Neural progenitor cell (in vitro differentiated cells): ENCODE measurements around the gene VMP1. TPM values are rescaled to one million over a fixed set of nuclear protein-coding genes. Genes with fewer than 3 reads are reported as not detected.
"Not testable (repeated sequence)": the region's sequence is repeated elsewhere in the genome, so short reads cannot be mapped to it uniquely, and the experiment has no call there.

Source experiments
- DNase-seq: peaks from one replicate; pipeline ENCODE4 v3.0.0-alpha.2; 2016; ENCODE audit warnings: low spot score
- H2AFZ ChIP-seq: fragments of 200-600 bp; sonication (generic); replicated peaks from 2 replicates; pipeline ENCODE4 v1.6.1; 2016; ENCODE audit warnings: antibody characterized with exemption
- H3F3A ChIP-seq: fragments of 200-600 bp; sonication (generic); 2 replicates; pipeline ENCODE4 v1.6.1; 2016; ENCODE audit warnings: antibody characterized with exemption, low read depth
- H3K27ac ChIP-seq: fragments of 200-600 bp; sonication (generic); 2 replicates; pipeline ENCODE4 v1.5.1; 2016; ENCODE audit warnings: mild to moderate bottlenecking
- H3K27me3 ChIP-seq: fragments of 200-600 bp; sonication (generic); 2 replicates; pipeline ENCODE4 v1.6.1; 2016; ENCODE audit warnings: mild to moderate bottlenecking, moderate library complexity
- H3K36me3 ChIP-seq: fragments of 200-600 bp; sonication (generic); 2 replicates; pipeline ENCODE4 v1.5.1; 2016
- H3K4me1 ChIP-seq: fragments of 200-600 bp; sonication (generic); 2 replicates; pipeline ENCODE4 v1.6.1; 2016; ENCODE audit warnings: mixed run types
- H3K4me2 ChIP-seq: fragments of 200-600 bp; sonication (generic); 2 replicates; pipeline ENCODE4 v1.6.1; 2016
- H3K4me3 ChIP-seq: fragments of 200-600 bp; sonication (generic); 2 replicates; pipeline ENCODE4 v1.5.1; 2016
- H3K79me2 ChIP-seq: fragments of 200-600 bp; sonication (generic); 2 replicates; pipeline ENCODE4 v1.6.1; 2016; ENCODE audit warnings: low read depth
- H3K9ac ChIP-seq: fragments of 200-600 bp; sonication (generic); 2 replicates; pipeline ENCODE4 v1.6.1; 2016
- H3K9me3 ChIP-seq: fragments of 200-600 bp; sonication (generic); 2 replicates; pipeline ENCODE4 v1.5.1; 2016; ENCODE audit warnings: low read depth
- H4K20me1 ChIP-seq: fragments of 200-600 bp; sonication (generic); 2 replicates; pipeline ENCODE4 v1.6.1; 2016; ENCODE audit warnings: low read depth
- H3K27ac Mint-ChIP-seq: 3 replicates; pipeline ENCODE4 v1.8.0; 2021; ENCODE audit warnings: mixed read lengths
- H3K27me3 Mint-ChIP-seq: 2 replicates; pipeline ENCODE4 v1.8.0; 2022; ENCODE audit warnings: low read depth, mild to moderate bottlenecking, inconsistent platforms, moderate library complexity, mixed read lengths; ENCODE audit not compliant: insufficient read depth
- H3K36me3 Mint-ChIP-seq: 3 replicates; pipeline ENCODE4 v1.8.0; 2021; ENCODE audit warnings: mixed read lengths
- H3K4me1 Mint-ChIP-seq: 3 replicates; pipeline ENCODE4 v1.8.0; 2021; ENCODE audit warnings: mixed read lengths
- H3K4me3 Mint-ChIP-seq: 3 replicates; pipeline ENCODE4 v1.8.0; 2021; ENCODE audit warnings: mild to moderate bottlenecking, moderate library complexity, mixed read lengths
- H3K9me3 Mint-ChIP-seq: 3 replicates; pipeline ENCODE4 v1.8.0; 2020; ENCODE audit warnings: mixed read lengths
- CTCF ChIP-seq: fragments of 200-600 bp; sonication (generic); IDR thresholded peaks from 2 replicates; pipeline ENCODE4 v1.5.1; 2017; ENCODE audit warnings: antibody characterized with exemption, mild to moderate bottlenecking
- EZH2 ChIP-seq: fragments of 200-600 bp; sonication (generic); IDR thresholded peaks from 2 replicates; pipeline ENCODE4 v1.6.1; 2017; ENCODE audit warnings: antibody characterized with exemption, mild to moderate bottlenecking, moderate library complexity
- EZH2phosphoT487 ChIP-seq: fragments of 200-600 bp; sonication (generic); IDR thresholded peaks from 2 replicates; pipeline ENCODE4 v1.6.1; 2017; ENCODE audit warnings: antibody characterized with exemption
- total RNA-seq: library from RNA; depleted of rRNA; stranded (reverse); fragments of >200 nt; gene quantifications from 2 replicates; pipeline ENCODE4 v1.2.3, GENCODE V29; 2015; ENCODE audit warnings: low replicate concordance

The VMP1 gene
- total RNA-seq, 1 donor from 2014 or later = 62.1 TPM

- Histone ChIP-seq H3K9me3 (no peaks in the 10 kb centered on the region), H3K4me1 (peaks cover 10% of the 10 kb centered on the region), H2AFZ (no peak overlapping the region), H3F3A (no peaks in the 10 kb centered on the region), H3K9ac (no peak overlapping the region), H3K79me2 (no peaks in the 10 kb centered on the region), H4K20me1 (no peaks in the 10 kb centered on the region), H3K4me2 (no peak overlapping the region), H3K27me3 (no peaks in the 10 kb centered on the region), H3K4me3 (no peak overlapping the region), H3K36me3 (no peaks in the 10 kb centered on the region), H3K27ac (no peak overlapping the region)
- Mint-ChIP-seq H3K36me3 (peaks cover 13% of the 10 kb centered on the region), H3K27ac (no peak overlapping the region), H3K27me3 (no peaks in the 10 kb centered on the region), H3K4me1 (peaks cover 31% of the 10 kb centered on the region), H3K4me3 (no peak overlapping the region), H3K9me3 (peaks cover 7% of the 10 kb centered on the region)
- no peak for TF ChIP-seq EZH2
- TF ChIP-seq CTCF = no peak
- TF ChIP-seq EZH2phosphoT487 = no peak
- no peak for DNase-seq
Observed at GRCh38 chr17:59757470-59757869, 50.0 kb downstream of the VMP1 start.

DNA sequence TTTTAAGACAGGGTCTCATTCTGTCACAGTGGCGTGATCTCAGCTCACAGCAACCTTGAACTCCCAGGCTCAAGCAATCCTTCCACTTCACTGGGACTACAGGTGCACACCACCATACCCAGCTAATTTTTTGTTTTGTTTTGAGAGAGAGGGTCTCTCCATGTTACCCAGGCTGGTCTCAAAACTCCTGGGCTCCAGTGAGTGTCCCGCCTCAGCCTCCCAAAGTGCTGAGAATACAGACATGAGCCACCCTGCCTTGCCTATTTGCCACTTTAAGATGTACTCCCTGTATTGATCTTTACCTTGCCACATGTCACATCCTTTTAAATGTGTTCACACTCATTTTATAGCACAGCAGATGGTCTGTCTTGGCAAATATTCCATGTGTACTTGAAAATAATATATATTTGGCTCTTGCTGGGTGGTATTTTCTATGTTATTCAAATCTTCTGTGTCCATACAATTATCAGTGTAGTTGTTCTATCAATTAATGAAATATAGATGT, 50.5 kb downstream of the VMP1 start:
- Histone ChIP-seq H3K27ac (no peak overlapping the region), H3K4me1 (peaks cover 10% of the 10 kb centered on the region), H3F3A (no peaks in the 10 kb centered on the region), H3K27me3 (no peaks in the 10 kb centered on the region), H3K79me2 (no peaks in the 10 kb centered on the region), H3K36me3 (no peaks in the 10 kb centered on the region), H3K4me3 (no peak overlapping the region), H3K9ac (no peak overlapping the region), H3K9me3 (no peaks in the 10 kb centered on the region), H3K4me2 (no peak overlapping the region), H4K20me1 (no peaks in the 10 kb centered on the region), H2AFZ (no peak overlapping the region)
- Mint-ChIP-seq H3K4me1 (peaks cover 33% of the 10 kb centered on the region), H3K27ac (no peak overlapping the region), H3K27me3 (no peaks in the 10 kb centered on the region), H3K4me3 (no peak overlapping the region), H3K9me3 (peaks cover 7% of the 10 kb centered on the region), H3K36me3 (peaks cover 13% of the 10 kb centered on the region)
- TF ChIP-seq EZH2phosphoT487 (no peak), CTCF (no peak)
- no peak for DNase-seq

DNA sequence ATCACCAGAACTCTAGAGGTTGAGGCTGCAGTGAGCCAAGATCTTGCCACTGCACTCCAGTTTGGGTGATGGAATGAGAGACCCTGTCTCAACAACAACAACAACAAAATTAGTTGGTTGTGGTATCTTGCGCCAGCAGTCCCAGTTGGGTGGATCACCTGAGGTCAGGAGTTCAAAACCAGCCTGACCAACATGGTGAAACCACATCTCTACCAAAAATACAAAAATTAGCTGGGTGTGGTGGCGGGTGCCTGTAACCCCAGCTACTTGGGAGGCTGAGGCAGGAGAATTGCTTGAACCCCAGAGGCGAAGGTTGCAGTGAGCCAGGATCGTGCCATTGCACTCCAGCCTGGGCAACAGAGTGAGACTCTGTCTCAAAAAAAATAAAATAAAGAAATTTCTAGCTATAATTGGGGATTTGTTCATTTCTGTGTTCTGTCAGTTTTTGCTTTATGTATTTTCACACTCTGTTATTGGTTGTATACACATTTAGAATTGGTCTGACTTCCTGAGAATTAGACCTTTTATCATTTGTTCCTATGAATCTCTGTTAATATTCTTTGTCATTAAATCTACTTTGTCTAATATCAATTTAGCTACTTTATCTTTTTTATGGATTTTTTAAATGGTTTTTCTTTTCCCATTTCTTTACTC, 51.7 kb downstream of the VMP1 start:
- Mint-ChIP-seq H3K36me3 (peaks cover 13% of the 10 kb centered on the region), H3K4me1 (peaks cover 28% of the 10 kb centered on the region)
- not testable (repeated sequence) for H3K27me3 ChIP-seq, H3K36me3 ChIP-seq, H3K27me3 Mint-ChIP-seq, H3K4me3 ChIP-seq, H3K4me2 ChIP-seq, H3K4me3 Mint-ChIP-seq, H3K9me3 ChIP-seq, H3K9ac ChIP-seq, H3K79me2 ChIP-seq, H3F3A ChIP-seq, H3K27ac Mint-ChIP-seq, DNase-seq, H3K9me3 Mint-ChIP-seq, H3K27ac ChIP-seq, H2AFZ ChIP-seq, H4K20me1 ChIP-seq
- H3K4me1 ChIP-seq = peaks cover 10% of the 10 kb centered on the region

- Histone ChIP-seq H3K4me2 (no peak overlapping the region), H3K27me3 (no peaks in the 10 kb centered on the region), H3K79me2 (no peaks in the 10 kb centered on the region), H3K27ac (no peak overlapping the region), H3K4me3 (no peak overlapping the region), H3K9ac (no peak overlapping the region), H3F3A (no peaks in the 10 kb centered on the region), H2AFZ (no peak overlapping the region), H3K4me1 (peaks cover 10% of the 10 kb centered on the region), H3K36me3 (no peaks in the 10 kb centered on the region), H4K20me1 (no peaks in the 10 kb centered on the region), H3K9me3 (no peaks in the 10 kb centered on the region)
- H3K36me3 Mint-ChIP-seq = peaks cover 17% of the 10 kb centered on the region
- no peak overlapping the region for H3K27ac Mint-ChIP-seq
- no peak for TF ChIP-seq EZH2phosphoT487
- TF ChIP-seq CTCF = no peak
- TF ChIP-seq EZH2 = no peak
- DNase-seq = no peak
- peaks cover 19% of the 10 kb centered on the region for H3K4me1 Mint-ChIP-seq
- H3K27me3 Mint-ChIP-seq = no peaks in the 10 kb centered on the region
- H3K4me3 Mint-ChIP-seq = no peak overlapping the region
- H3K9me3 Mint-ChIP-seq = peaks cover 7% of the 10 kb centered on the region
Observed at GRCh38 chr17:59760160-59760559, 52.7 kb downstream of the VMP1 start.
